ENCODE results near the gene LKAAEAR1.

LKAAEAR1 gene

GRCh38 chr20:64065062-64065973 lies 18.9 kb downstream of the LKAAEAR1 start:
- no peak for DNase-seq

GRCh38 chr20:64064145-64064698 lies 20.0 kb downstream of the LKAAEAR1 start:
- DNase-seq, result no peak

- DNase-seq, result peak; percentile 44 to 73 (median 68)
Measured at GRCh38 chr20:64063389-64064144, 20.6 kb downstream of the LKAAEAR1 start.

GRCh38 chr20:64062596-64063388 lies 21.4 kb downstream of the LKAAEAR1 start, which contains the start of gene TCEA2:
TSS of gene TCEA2 (plus strand) at chr20:64063198. CDS start at chr20:64063313, 115 bp downstream.
- peak; percentile 95 to 98 (median 97) for DNase-seq

GRCh38 chr20:64062276-64062595 lies 22.0 kb downstream of the LKAAEAR1 start:
- no peak for DNase-seq

- peak in 1 of 4 experiments; percentile 22 for DNase-seq
Measured at GRCh38 chr20:64058536-64058935, 25.7 kb downstream of the LKAAEAR1 start.

GRCh38 chr20:64057628-64058498 lies 26.3 kb downstream of the LKAAEAR1 start:
- DNase-seq, result peak; percentile 61 to 84 (median 74)

- DNase-seq, result no peak
Measured at GRCh38 chr20:64056889-64057627, 27.1 kb downstream of the LKAAEAR1 start.

GRCh38 chr20:64056639-64056888 lies 27.6 kb downstream of the LKAAEAR1 start:
- no peak for DNase-seq

- no peak for DNase-seq
Measured at GRCh38 chr20:64055893-64056638, 28.1 kb downstream of the LKAAEAR1 start.

- DNase-seq, result no peak
Measured at GRCh38 chr20:64055396-64055892, 28.8 kb downstream of the LKAAEAR1 start.

GRCh38 chr20:64053841-64054661 lies 30.1 kb downstream of the LKAAEAR1 start:
- peak in 3 of 4 experiments; percentile 24 to 44 (median 38) for DNase-seq

- no peak for DNase-seq
Measured at GRCh38 chr20:64052987-64053840, 31.0 kb downstream of the LKAAEAR1 start.

GRCh38 chr20:64052326-64052722 lies 31.9 kb downstream of the LKAAEAR1 start:
- no peak for DNase-seq

GRCh38 chr20:64051561-64052325 lies 32.5 kb downstream of the LKAAEAR1 start:
- DNase-seq, result no peak

GRCh38 chr20:64051033-64051452 lies 33.2 kb downstream of the LKAAEAR1 start:
- no peak for DNase-seq
